ENCODE data around the gene COL4A2.

Gene COL4A2

DNA sequence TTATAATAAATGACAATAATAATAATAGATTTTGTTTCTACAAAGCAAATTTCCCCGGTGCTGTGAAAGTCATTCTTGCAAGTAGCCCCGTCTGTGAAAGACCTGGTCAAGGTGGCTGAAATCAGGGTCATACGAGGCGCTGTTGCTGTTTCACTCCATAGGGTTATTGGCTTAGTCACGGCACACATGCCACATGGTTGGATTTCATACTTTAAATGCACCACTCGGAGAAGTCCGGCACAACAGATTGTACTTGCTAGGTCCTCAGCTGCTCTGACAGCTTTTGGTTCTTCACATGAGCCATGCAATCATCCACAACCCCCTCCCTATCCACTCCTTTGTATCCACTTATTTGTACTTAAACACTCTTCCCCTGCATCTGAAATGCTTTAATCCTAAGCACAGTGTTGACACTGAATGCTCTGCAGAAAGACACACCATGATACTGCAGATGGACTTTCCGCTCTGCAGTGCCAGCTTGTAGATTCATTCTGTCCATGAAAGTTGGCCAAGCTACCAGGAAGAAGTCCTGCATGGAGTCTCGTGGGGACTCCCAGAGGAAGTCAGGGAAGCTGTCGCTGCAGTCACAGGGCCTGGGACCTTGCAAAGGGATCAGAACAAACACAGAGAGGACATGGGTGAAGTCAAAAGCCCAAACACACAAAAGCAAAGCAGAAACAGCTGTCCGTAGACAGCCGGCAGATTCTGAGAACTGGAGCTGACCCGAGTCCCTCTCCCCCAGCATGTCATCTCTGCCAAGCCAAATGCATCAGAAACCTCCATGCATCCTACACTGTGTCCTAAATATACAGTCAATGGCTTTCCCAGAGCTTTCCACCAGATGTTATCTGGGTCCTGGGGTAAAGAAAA, 124.6 kb downstream of the COL4A2 start:
- Histone ChIP-seq H3K36me3 (ENCODE audit: control insufficient read depth, insufficient read depth, low read length) (peaks cover 18% of the 10 kb centered on the region), H3K4me1 (ENCODE audit: control insufficient read depth, insufficient read depth, low read length) (no peaks in the 10 kb centered on the region), H3K27me3 (ENCODE audit: control insufficient read depth, insufficient read depth, low read length) (no peaks in the 10 kb centered on the region), H3K9me3 (ENCODE audit: control insufficient read depth, insufficient read depth, low read length) (no peaks in the 10 kb centered on the region), H3K4me3 (ENCODE audit: low read depth, low read length) (no peak overlapping the region), H3K9ac (ENCODE audit: low read depth, low read length) (no peak overlapping the region)

DNA sequence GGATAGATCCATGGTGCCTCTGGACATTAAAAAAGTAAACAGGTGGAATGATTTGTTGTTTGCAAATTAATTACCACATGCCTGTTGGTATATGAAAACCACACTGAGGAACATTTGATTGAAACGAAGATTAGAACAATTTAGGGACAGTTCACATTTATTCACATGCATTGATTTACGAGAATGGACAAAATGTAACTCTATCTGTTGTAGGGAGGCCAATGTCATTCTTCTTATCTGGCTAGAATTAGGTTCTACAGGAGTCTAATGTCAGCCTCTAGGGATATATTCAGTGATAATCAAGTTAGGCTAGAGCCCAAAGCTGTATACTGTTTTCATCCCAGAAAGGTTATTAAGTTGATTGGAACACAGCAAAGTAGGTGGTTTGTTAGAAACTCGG, 125.4 kb downstream of the COL4A2 start:
- Histone ChIP-seq H3K36me3 (ENCODE audit: control insufficient read depth, insufficient read depth, low read length) (peaks cover 18% of the 10 kb centered on the region), H3K4me3 (ENCODE audit: low read depth, low read length) (no peak overlapping the region), H3K9me3 (ENCODE audit: control insufficient read depth, insufficient read depth, low read length) (no peaks in the 10 kb centered on the region), H3K9ac (ENCODE audit: low read depth, low read length) (no peak overlapping the region), H3K4me1 (ENCODE audit: control insufficient read depth, insufficient read depth, low read length) (no peaks in the 10 kb centered on the region), H3K27me3 (ENCODE audit: control insufficient read depth, insufficient read depth, low read length) (no peaks in the 10 kb centered on the region)

DNA sequence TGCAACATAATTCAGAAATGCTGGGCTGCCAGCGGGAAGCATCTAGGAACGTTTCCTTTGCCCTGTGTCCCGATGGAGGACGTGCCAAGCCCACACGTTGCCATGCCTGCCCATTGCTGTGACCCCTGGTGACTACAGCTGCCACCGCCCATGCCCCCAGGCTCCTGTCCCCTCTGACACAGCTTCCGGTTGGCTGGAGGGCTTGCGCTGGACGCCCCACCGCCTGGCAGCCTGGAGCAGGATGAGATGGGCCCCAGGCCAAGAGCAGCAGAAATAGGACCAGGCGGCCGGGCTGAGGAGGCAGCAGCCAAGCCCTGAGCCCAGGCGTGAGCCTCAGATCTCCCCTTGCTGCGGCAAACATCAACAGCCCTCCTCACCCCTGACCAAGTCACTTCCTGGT, 125.9 kb downstream of the COL4A2 start:
- peaks cover 18% of the 10 kb centered on the region for H3K36me3 ChIP-seq (ENCODE audit: control insufficient read depth, insufficient read depth, low read length)
- H3K9ac ChIP-seq (ENCODE audit: low read depth, low read length) = no peak overlapping the region
- no peaks in the 10 kb centered on the region for H3K4me1 ChIP-seq (ENCODE audit: control insufficient read depth, insufficient read depth, low read length)
- H3K9me3 ChIP-seq (ENCODE audit: control insufficient read depth, insufficient read depth, low read length) = no peaks in the 10 kb centered on the region
- no peaks in the 10 kb centered on the region for H3K27me3 ChIP-seq (ENCODE audit: control insufficient read depth, insufficient read depth, low read length)
- H3K4me3 ChIP-seq (ENCODE audit: low read depth, low read length) = no peak overlapping the region

DNA sequence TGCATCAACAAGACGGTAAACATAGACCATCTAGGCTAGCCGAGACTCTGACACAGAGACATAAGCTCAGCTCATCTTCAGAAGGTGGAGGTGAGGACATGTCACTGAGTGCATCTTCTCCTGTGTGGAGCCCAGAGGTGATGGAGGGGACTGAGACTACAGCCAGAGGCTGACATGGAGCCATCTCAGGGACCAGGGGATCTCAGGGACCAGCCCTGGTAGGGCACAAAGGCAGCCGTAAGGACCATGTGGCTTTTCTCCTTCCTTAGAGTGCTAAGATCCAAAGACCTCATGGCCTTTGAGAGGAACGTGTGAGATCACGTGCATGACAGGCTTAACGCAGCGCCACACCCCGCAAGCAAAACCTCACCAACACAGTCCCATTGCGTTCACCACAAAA, 127.5 kb downstream of the COL4A2 start:
- Histone ChIP-seq H3K4me3 (ENCODE audit: low read depth, low read length) (no peak overlapping the region), H3K9ac (ENCODE audit: low read depth, low read length) (no peak overlapping the region), H3K4me1 (ENCODE audit: control insufficient read depth, insufficient read depth, low read length) (no peaks in the 10 kb centered on the region), H3K36me3 (ENCODE audit: control insufficient read depth, insufficient read depth, low read length) (peaks cover 18% of the 10 kb centered on the region), H3K27me3 (ENCODE audit: control insufficient read depth, insufficient read depth, low read length) (no peaks in the 10 kb centered on the region), H3K9me3 (ENCODE audit: control insufficient read depth, insufficient read depth, low read length) (no peaks in the 10 kb centered on the region)

- no peak overlapping the region for H3K4me3 ChIP-seq (ENCODE audit: low read depth, low read length)
- H3K36me3 ChIP-seq (ENCODE audit: control insufficient read depth, insufficient read depth, low read length) = peaks cover 18% of the 10 kb centered on the region
- no peaks in the 10 kb centered on the region for H3K27me3 ChIP-seq (ENCODE audit: control insufficient read depth, insufficient read depth, low read length)
- H3K9ac ChIP-seq (ENCODE audit: low read depth, low read length) = no peak overlapping the region
- H3K4me1 ChIP-seq (ENCODE audit: control insufficient read depth, insufficient read depth, low read length) = no peaks in the 10 kb centered on the region
- no peaks in the 10 kb centered on the region for H3K9me3 ChIP-seq (ENCODE audit: control insufficient read depth, insufficient read depth, low read length)
These were observed 128.2 kb downstream of the COL4A2 start for GRCh38 chr13:110435331-110435730.

DNA sequence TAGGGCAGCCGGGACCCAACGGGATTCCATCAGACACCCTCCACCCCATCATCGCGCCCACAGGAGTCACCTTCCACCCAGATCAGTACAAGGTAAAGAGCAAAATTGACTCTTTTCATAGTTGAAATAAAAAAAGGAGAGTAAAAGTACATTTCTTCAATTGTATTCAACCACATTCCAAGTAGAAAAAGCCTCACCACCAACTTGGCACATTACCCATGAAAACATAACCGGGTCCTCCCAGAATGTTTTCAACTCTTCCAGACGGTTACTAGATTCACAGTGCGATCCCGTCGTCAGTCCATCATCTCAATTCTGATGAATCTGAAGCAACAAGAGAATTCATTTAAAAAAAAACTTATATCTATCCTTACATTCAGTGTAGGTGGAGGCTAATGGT, 129.2 kb downstream of the COL4A2 start:
- Histone ChIP-seq H3K27me3 (ENCODE audit: control insufficient read depth, insufficient read depth, low read length) (no peaks in the 10 kb centered on the region), H3K4me1 (ENCODE audit: control insufficient read depth, insufficient read depth, low read length) (no peaks in the 10 kb centered on the region), H3K9me3 (ENCODE audit: control insufficient read depth, insufficient read depth, low read length) (no peaks in the 10 kb centered on the region), H3K9ac (ENCODE audit: low read depth, low read length) (no peak overlapping the region), H3K4me3 (ENCODE audit: low read depth, low read length) (no peak overlapping the region), H3K36me3 (ENCODE audit: control insufficient read depth, insufficient read depth, low read length) (peaks cover 15% of the 10 kb centered on the region)

- Histone ChIP-seq H3K36me3 (ENCODE audit: control insufficient read depth, insufficient read depth, low read length) (peaks cover 12% of the 10 kb centered on the region), H3K9ac (ENCODE audit: low read depth, low read length) (no peak overlapping the region), H3K27me3 (ENCODE audit: control insufficient read depth, insufficient read depth, low read length) (no peaks in the 10 kb centered on the region), H3K9me3 (ENCODE audit: control insufficient read depth, insufficient read depth, low read length) (no peaks in the 10 kb centered on the region), H3K4me1 (ENCODE audit: control insufficient read depth, insufficient read depth, low read length) (no peaks in the 10 kb centered on the region), H3K4me3 (ENCODE audit: low read depth, low read length) (no peak overlapping the region)
These were observed 129.8 kb downstream of the COL4A2 start for GRCh38 chr13:110436786-110437370.

DNA sequence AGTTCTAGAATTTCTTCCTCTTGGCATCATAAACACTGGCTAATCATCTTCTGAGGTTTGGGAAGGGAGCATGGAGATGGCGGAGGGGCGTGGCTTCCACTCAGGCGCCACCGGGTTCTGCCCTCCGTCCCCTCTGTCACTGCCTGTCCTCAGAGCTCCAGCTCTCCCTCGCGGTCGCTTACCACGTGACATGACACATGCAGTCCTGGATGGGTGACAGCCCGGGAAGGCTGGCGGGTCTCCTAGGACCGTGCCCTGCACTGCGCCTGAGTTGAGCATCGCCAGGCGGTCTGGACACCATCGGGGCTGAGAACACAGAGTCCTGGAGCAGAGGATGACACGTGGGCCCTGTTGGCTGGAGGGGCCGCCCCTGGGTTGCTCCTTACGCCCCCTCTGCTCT, 131.1 kb downstream of the COL4A2 start:
- H3K9me3 ChIP-seq (ENCODE audit: control insufficient read depth, insufficient read depth, low read length) = no peaks in the 10 kb centered on the region
- no peak overlapping the region for H3K9ac ChIP-seq (ENCODE audit: low read depth, low read length)
- no peaks in the 10 kb centered on the region for H3K4me1 ChIP-seq (ENCODE audit: control insufficient read depth, insufficient read depth, low read length)
- no peak overlapping the region for H3K4me3 ChIP-seq (ENCODE audit: low read depth, low read length)
- H3K27me3 ChIP-seq (ENCODE audit: control insufficient read depth, insufficient read depth, low read length) = no peaks in the 10 kb centered on the region
- peaks cover 12% of the 10 kb centered on the region for H3K36me3 ChIP-seq (ENCODE audit: control insufficient read depth, insufficient read depth, low read length)

DNA sequence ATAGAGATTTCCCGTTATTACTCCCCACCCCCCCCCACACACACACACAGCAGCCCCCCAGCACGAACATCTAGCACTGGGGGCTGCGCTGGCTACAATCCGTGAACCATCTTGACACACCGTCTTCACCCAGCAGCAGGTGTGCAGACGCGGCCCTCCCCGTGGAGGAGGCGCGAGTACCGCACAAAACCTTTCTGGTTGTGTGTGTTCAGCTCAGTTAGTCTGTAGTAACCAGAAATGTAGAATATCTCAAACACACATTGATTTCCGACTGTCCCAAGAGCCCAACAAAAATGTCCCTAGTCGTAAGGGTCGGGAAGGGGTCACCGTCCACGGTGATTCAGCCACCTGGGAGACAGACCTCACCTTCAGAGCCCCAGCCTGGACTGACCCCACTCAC, 131.7 kb downstream of the COL4A2 start:
- Histone ChIP-seq H3K9ac (ENCODE audit: low read depth, low read length) (no peak overlapping the region), H3K4me3 (ENCODE audit: low read depth, low read length) (no peak overlapping the region), H3K4me1 (ENCODE audit: control insufficient read depth, insufficient read depth, low read length) (no peaks in the 10 kb centered on the region), H3K9me3 (ENCODE audit: control insufficient read depth, insufficient read depth, low read length) (no peaks in the 10 kb centered on the region), H3K36me3 (ENCODE audit: control insufficient read depth, insufficient read depth, low read length) (peaks cover 12% of the 10 kb centered on the region), H3K27me3 (ENCODE audit: control insufficient read depth, insufficient read depth, low read length) (no peaks in the 10 kb centered on the region)

- Histone ChIP-seq H3K4me3 (ENCODE audit: low read depth, low read length) (no peak overlapping the region), H3K9ac (ENCODE audit: low read depth, low read length) (no peak overlapping the region), H3K4me1 (ENCODE audit: control insufficient read depth, insufficient read depth, low read length) (no peaks in the 10 kb centered on the region), H3K9me3 (ENCODE audit: control insufficient read depth, insufficient read depth, low read length) (no peaks in the 10 kb centered on the region), H3K27me3 (ENCODE audit: control insufficient read depth, insufficient read depth, low read length) (no peaks in the 10 kb centered on the region), H3K36me3 (ENCODE audit: control insufficient read depth, insufficient read depth, low read length) (peaks cover 7% of the 10 kb centered on the region)
These were observed 134.1 kb downstream of the COL4A2 start for GRCh38 chr13:110440946-110441731.

GRCh38 chr13:110442930-110443621, 136.0 kb downstream of the COL4A2 start:
- H3K9me3 ChIP-seq (ENCODE audit: control insufficient read depth, insufficient read depth, low read length) = no peaks in the 10 kb centered on the region
- peaks cover 7% of the 10 kb centered on the region for H3K36me3 ChIP-seq (ENCODE audit: control insufficient read depth, insufficient read depth, low read length)
- no peaks in the 10 kb centered on the region for H3K4me1 ChIP-seq (ENCODE audit: control insufficient read depth, insufficient read depth, low read length)

More at GRCh38 chr13:110442930-110443621, 136.0 kb downstream of the COL4A2 start:
- H3K27me3 ChIP-seq (ENCODE audit: control insufficient read depth, insufficient read depth, low read length) = no peaks in the 10 kb centered on the region
- H3K9ac ChIP-seq (ENCODE audit: low read depth, low read length) = peak overlapping the region; percentile 16
- H3K4me3 ChIP-seq (ENCODE audit: low read depth, low read length) = no peak overlapping the region

Measured in iPS-15b (cell line).